WI38 (cell line): Measurements from ENCODE around the gene TGFBRAP1.

Experiments
- H3K4me3 ChIP-seq: 2 replicates; pipeline ENCODE4 v1.5.1; 2011; ENCODE audit warnings: low read depth, mild to moderate bottlenecking, control low read depth, low read length
- CTCF ChIP-seq: IDR thresholded peaks from 2 replicates; pipeline ENCODE4 v1.5.1; 2012; ENCODE audit warnings: low read depth, mild to moderate bottlenecking, control low read depth, low read length

The TGFBRAP1 gene

GRCh38 chr2:105324101-105324500 lies 5.4 kb downstream of the TGFBRAP1 start:
- no peak overlapping the region for H3K4me3 ChIP-seq
- TF ChIP-seq CTCF, result no peak

- TF ChIP-seq CTCF, result no peak
- H3K4me3 ChIP-seq, result no peak overlapping the region
Measured at GRCh38 chr2:105323111-105323510, 6.4 kb downstream of the TGFBRAP1 start.

- H3K4me3 ChIP-seq, result no peak overlapping the region
- TF ChIP-seq CTCF, result no peak
Measured at GRCh38 chr2:105321875-105322646, 7.5 kb downstream of the TGFBRAP1 start.

GRCh38 chr2:105320651-105321215 lies 8.8 kb downstream of the TGFBRAP1 start:
- no peak overlapping the region for H3K4me3 ChIP-seq
- TF ChIP-seq CTCF, result no peak

GRCh38 chr2:105317937-105318336 lies 11.6 kb downstream of the TGFBRAP1 start:
- TF ChIP-seq CTCF, result no peak
- no peak overlapping the region for H3K4me3 ChIP-seq

- no peak overlapping the region for H3K4me3 ChIP-seq
- TF ChIP-seq CTCF, result no peak
Measured at GRCh38 chr2:105315314-105315713, 14.2 kb downstream of the TGFBRAP1 start.

GRCh38 chr2:105313877-105314276 lies 15.7 kb downstream of the TGFBRAP1 start:
- no peak for TF ChIP-seq CTCF
- H3K4me3 ChIP-seq, result no peak overlapping the region
